B cell (primary cell): ENCODE data around the gene CHST11. TPM values are rescaled to one million over a fixed set of nuclear protein-coding genes. Genes with fewer than 3 reads are reported as not detected.

Experiments
- ATAC-seq: fragments of 200-7000 bp; cut with Tn5 transposase; one replicate; pipeline ENCODE4 v1.10.0; 2021; ENCODE audit warnings: low read depth, mild to moderate bottlenecking, moderate number of reproducible peaks, moderate library complexity
- CTCF ChIA-PET: fragments of 350-600 bp; sonication (Branson Sonifier 250); formaldehyde crosslinking; loops from one replicate; lab custom pipeline; 2021; ENCODE audit warnings: antibody characterized with exemption, inconsistent platforms; lab: Charles Lee
- POLR2A ChIA-PET: fragments of 350-600 bp; sonication (Branson Sonifier 250); formaldehyde crosslinking; loops from one replicate; lab custom pipeline; 2021; ENCODE audit warnings: antibody characterized with exemption; lab: Charles Lee
- DNase-seq: peaks from one replicate; pipeline ENCODE4 v3.0.0; 2013
- H2AFZ ChIP-seq: 2 replicates; pipeline ENCODE4 v1.6.1; 2012; ENCODE audit warnings: mild to moderate bottlenecking, low read depth, low read length; ENCODE audit not compliant: insufficient read depth, poor library complexity, severe bottlenecking
- H3K27ac ChIP-seq, 2 donors: 1 replicate in 1 of 2; 2 replicates in 1 of 2; pipeline ENCODE4 v1.5.1; 2012 to 2013; ENCODE audit warnings: low read length in 2 of 2, mild to moderate bottlenecking in 2 of 2, moderate library complexity in 1 of 2
- H3K27me3 ChIP-seq, 4 experiments: fragments of 200-600 bp in 1 of 4; sonication (generic) in 1 of 4; replicated peaks in 1 of 4; 1 replicate in 2 of 4; 2 replicates in 2 of 4; pipeline versions ENCODE4 v1.6.1 to v1.7.0; 2013 to 2016; ENCODE audit warnings: low read length in 3 of 4, mild to moderate bottlenecking in 2 of 4, mixed read lengths in 1 of 4, moderate library complexity in 1 of 4; ENCODE audit not compliant: insufficient read depth in 4 of 4, control insufficient read depth in 3 of 4; ENCODE audit errors: control extremely low read depth in 1 of 4
- H3K36me3 ChIP-seq, 2 experiments: replicated peaks in 1 of 2; 1 replicate in 1 of 2; 2 replicates in 1 of 2; pipeline versions ENCODE4 v1.6.1 to v1.7.1; 2013; ENCODE audit warnings: low read length in 1 of 2; ENCODE audit not compliant: insufficient read depth in 2 of 2, control insufficient read depth in 1 of 2; ENCODE audit errors: control extremely low read depth in 1 of 2, extremely low read depth in 1 of 2
- H3K4me1 ChIP-seq, 2 donors: fragments of 200-600 bp in 1 of 2; sonication (generic) in 1 of 2; 1 replicate in 1 of 2; 2 replicates in 1 of 2; pipeline versions ENCODE4 v1.5.1 to v1.6.1; 2013 to 2017; ENCODE audit warnings: low read length in 2 of 2; ENCODE audit not compliant: control insufficient read depth in 2 of 2, insufficient read depth in 2 of 2
- H3K4me2 ChIP-seq: replicated peaks from 2 replicates; pipeline ENCODE3; 2012; ENCODE audit warnings: mild to moderate bottlenecking, low read depth, low read length; ENCODE audit not compliant: poor library complexity, severe bottlenecking
- H3K4me3 ChIP-seq, 5 experiments: fragments of 200-600 bp in 1 of 5; sonication (generic) in 1 of 5; 1 replicate in 3 of 5; 2 replicates in 2 of 5; pipeline versions ENCODE4 v1.5.1 to v1.7.0; 2011 to 2016; ENCODE audit warnings: low read length in 4 of 5, mild to moderate bottlenecking in 4 of 5, low read depth in 2 of 5, control low read depth in 1 of 5, moderate library complexity in 1 of 5; ENCODE audit not compliant: insufficient read depth in 1 of 5; ENCODE audit errors: control extremely low read depth in 1 of 5, extremely low read depth in 1 of 5
- H3K79me2 ChIP-seq: fragments of 200-600 bp; sonication (generic); one replicate; pipeline ENCODE4 v1.6.0; 2016; ENCODE audit warnings: low read length; ENCODE audit not compliant: control insufficient read depth, insufficient read depth
- H3K9ac ChIP-seq: fragments of 200-600 bp; sonication (generic); 2 replicates; pipeline ENCODE4 v1.6.1; 2017; ENCODE audit warnings: mild to moderate bottlenecking, low read length, moderate library complexity
- H3K9me3 ChIP-seq, 3 donors: one replicate each; pipeline versions ENCODE4 v1.6.1 to v1.7.1; 2013; ENCODE audit warnings: low read length in 2 of 3; ENCODE audit not compliant: control insufficient read depth in 2 of 3, insufficient read depth in 1 of 3; ENCODE audit errors: control extremely low read depth in 1 of 3
- H4K20me1 ChIP-seq: 2 replicates; pipeline ENCODE4 v1.6.0; 2012; ENCODE audit warnings: mild to moderate bottlenecking, low read length; ENCODE audit not compliant: insufficient read depth, control insufficient read depth, poor library complexity, severe bottlenecking
- H3K27ac Mint-ChIP-seq: one replicate; pipeline ENCODE4 v1.8.0; 2021; ENCODE audit warnings: mixed read lengths
- H3K27me3 Mint-ChIP-seq: one replicate; pipeline ENCODE4 v1.8.0; 2021; ENCODE audit warnings: mixed read lengths
- H3K4me1 Mint-ChIP-seq: one replicate; pipeline ENCODE4 v1.8.0; 2021; ENCODE audit warnings: mixed read lengths
- H3K4me3 Mint-ChIP-seq: one replicate; pipeline ENCODE4 v1.8.0; 2021; ENCODE audit warnings: mixed read lengths
- H3K9me3 Mint-ChIP-seq: one replicate; pipeline ENCODE4 v1.8.0; 2022; ENCODE audit warnings: mixed read lengths; ENCODE audit not compliant: insufficient read depth
- CTCF ChIP-seq: fragments of 200-600 bp; IDR thresholded peaks from one replicate; pipeline ENCODE4 v1.8.0; 2022; ENCODE audit warnings: antibody characterized with exemption, mild to moderate bottlenecking
- EZH2 ChIP-seq: IDR thresholded peaks from 2 replicates; pipeline ENCODE4 v1.6.1; 2012; ENCODE audit warnings: borderline replicate concordance, low read depth, mild to moderate bottlenecking, moderate library complexity, low read length; ENCODE audit not compliant: insufficient read depth, poor library complexity, severe bottlenecking
- WGBS: methylation state at CpG from one replicate; pipeline ENCODE4 v1.1.5; 2013; ENCODE audit warnings: missing lambda C conversion rate; ENCODE audit not compliant: insufficient coverage; 5-methylcytosine and 5-hydroxymethylcytosine counted together
- intact Hi-C: fragments of 100-400 bp; cut with micrococcal nuclease; formaldehyde crosslinking; loops from one replicate; pipeline ENCODE4 v1.10.0; 2022
- polyA plus RNA-seq: library from polyadenylated mRNA; depleted of rRNA; stranded (reverse); fragments of >200 nt; gene quantifications from 2 replicates; pipeline ENCODE4 v1.2.3, GENCODE V29; 2012
- total RNA-seq, 2 donors: library from RNA; stranded (reverse); fragments of 120-200 nt in 1 of 2; gene quantifications; 1 replicate in 1 of 2; 2 replicates in 1 of 2; pipeline versions ENCODE4 v1.2.3 to v1.2.4, GENCODE V29; 2013 to 2022

Gene CHST11
- total and polyA plus RNA-seq, 2 donors (not counting 1 experiment from before 2014, with no cell fraction given) = 46.3 to 152 TPM

DNA sequence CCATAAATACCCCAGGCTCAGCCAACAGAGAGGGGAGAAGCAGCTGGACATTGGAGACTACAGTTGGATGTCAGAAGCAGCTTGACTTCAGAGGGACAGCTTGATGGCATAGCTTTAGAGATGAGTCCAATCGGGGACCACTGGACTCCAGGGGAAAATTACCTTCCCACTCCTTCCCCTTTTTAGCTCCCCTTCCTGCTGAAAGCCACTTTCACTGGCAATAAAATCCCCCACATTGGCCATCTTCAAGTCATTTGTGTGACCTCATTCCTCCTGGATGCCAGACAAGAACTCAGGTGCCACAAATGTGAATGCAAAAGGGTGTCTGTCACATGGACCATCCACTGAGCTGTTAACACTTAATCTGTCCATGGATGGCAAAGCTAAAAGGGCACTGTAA is 184.2 kb downstream of the CHST11 start:
- H3K27me3 Mint-ChIP-seq = no peaks in the 10 kb centered on the region
- peaks cover 8% of the 10 kb centered on the region for H3K9me3 Mint-ChIP-seq
- H3K4me1 Mint-ChIP-seq = peaks cover 81% of the 10 kb centered on the region
- peaks cover 0 to 17% (median 11%) of the 10 kb centered on the region in 3 donors for H3K9me3 ChIP-seq
- POLR2A ChIA-PET = interaction anchor here (0.6 to 1.1 kb wide), 2 partner anchors 58 to 184 kb away, joined by 5 to 6 read pairs; no protein-coding TSS in a partner anchor
- 91% methylated on average over 1 of the region's 1 CpG for WGBS
- no peak overlapping the region for H2AFZ ChIP-seq
- TF ChIP-seq EZH2 = no peak
- no peak for TF ChIP-seq CTCF
- H4K20me1 ChIP-seq = no peaks in the 10 kb centered on the region
- DNase-seq = no peak
- no peak overlapping the region for H3K4me3 ChIP-seq
- CTCF ChIA-PET = interaction anchor here (1.0 to 5.2 kb wide), 9 partner anchors 58 to 259 kb away, joined by 3 to 33 read pairs (median 5); partner anchors contain the start of gene CHST11
- peak overlapping the region; percentile 88 to 96 for H3K27ac ChIP-seq
- H3K4me1 ChIP-seq = peaks cover 43 to 57% of the 10 kb centered on the region in 2 donors
- H3K4me3 Mint-ChIP-seq = no peak overlapping the region
- no peak overlapping the region for H3K4me2 ChIP-seq
- no peak overlapping the region for H3K9ac ChIP-seq
- H3K79me2 ChIP-seq = peaks cover 77% of the 10 kb centered on the region
- peak overlapping the region; percentile 61 for H3K27ac Mint-ChIP-seq
- H3K36me3 ChIP-seq = peaks cover 0 to 2% of the 10 kb centered on the region in 2 experiments
- no peak for ATAC-seq
- H3K27me3 ChIP-seq = no peaks in the 10 kb centered on the region
- intact Hi-C loops = loop anchor here (10.0 kb wide), 1 partner anchor 314 kb away; the partner anchor contains the start of gene SLC41A2

DNA sequence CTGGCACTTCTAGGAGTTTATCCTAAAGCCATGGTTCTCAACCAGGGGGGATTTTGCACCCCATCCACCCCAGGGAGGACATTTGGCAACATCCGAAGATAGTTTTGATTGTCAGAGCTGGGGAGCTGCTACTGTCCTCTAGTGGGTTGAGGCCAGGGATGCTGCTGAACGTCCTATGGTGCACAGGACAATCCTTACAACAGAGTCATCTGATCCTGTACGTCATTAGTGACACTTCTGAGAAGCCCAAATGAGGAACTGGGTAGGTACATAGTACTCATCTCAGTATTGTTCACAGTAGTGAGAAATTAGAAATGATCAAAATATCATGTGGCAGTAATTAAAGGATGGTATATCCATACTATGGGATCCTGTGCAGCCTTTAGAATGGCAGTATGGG is 185.1 kb downstream of the CHST11 start:
- peaks cover 0 to 17% (median 11%) of the 10 kb centered on the region in 3 donors for H3K9me3 ChIP-seq
- peaks cover 0 to 6% of the 10 kb centered on the region in 2 experiments for H3K36me3 ChIP-seq
- TF ChIP-seq CTCF (peak; percentile 57), EZH2 (no peak)
- H3K9ac ChIP-seq = no peak overlapping the region
- POLR2A ChIA-PET = interaction anchor here (0.7 to 1.1 kb wide), 5 partner anchors 30 to 183 kb away, joined by 3 to 5 read pairs (median 3); no protein-coding TSS in a partner anchor
- no peak overlapping the region for H2AFZ ChIP-seq
- H3K9me3 Mint-ChIP-seq = peaks cover 8% of the 10 kb centered on the region
- CTCF ChIA-PET = interaction anchor here (0.7 to 5.2 kb wide), 12 partner anchors 37 to 411 kb away, joined by 3 to 33 read pairs (median 4); partner anchors contain the start of gene CHST11
- no CpG with 5 or more reads among the region's 3 CpGs for WGBS
- intact Hi-C loops = loop anchor here (1.0 to 10.0 kb wide), 10 partner anchors 29 to 313 kb away; partner anchors contain the start of genes CHST11 and SLC41A2
- H3K27me3 Mint-ChIP-seq = no peaks in the 10 kb centered on the region
- DNase-seq = peak; percentile 86
- H3K27ac Mint-ChIP-seq = peak overlapping the region; percentile 91
- no peaks in the 10 kb centered on the region for H4K20me1 ChIP-seq
- H3K4me1 Mint-ChIP-seq = peaks cover 84% of the 10 kb centered on the region
- H3K79me2 ChIP-seq = peaks cover 77% of the 10 kb centered on the region
- no peak overlapping the region for H3K4me3 ChIP-seq
- H3K27me3 ChIP-seq = no peaks in the 10 kb centered on the region
- H3K4me2 ChIP-seq = no peak overlapping the region
- H3K4me3 Mint-ChIP-seq = peak overlapping the region; percentile 42
- ATAC-seq = peak; percentile 79
- H3K4me1 ChIP-seq = peaks cover 43 to 57% of the 10 kb centered on the region in 2 donors
- peak overlapping the region; percentile 88 to 96 for H3K27ac ChIP-seq
